Measurements from ENCODE around the gene PRDX5.

DNA sequence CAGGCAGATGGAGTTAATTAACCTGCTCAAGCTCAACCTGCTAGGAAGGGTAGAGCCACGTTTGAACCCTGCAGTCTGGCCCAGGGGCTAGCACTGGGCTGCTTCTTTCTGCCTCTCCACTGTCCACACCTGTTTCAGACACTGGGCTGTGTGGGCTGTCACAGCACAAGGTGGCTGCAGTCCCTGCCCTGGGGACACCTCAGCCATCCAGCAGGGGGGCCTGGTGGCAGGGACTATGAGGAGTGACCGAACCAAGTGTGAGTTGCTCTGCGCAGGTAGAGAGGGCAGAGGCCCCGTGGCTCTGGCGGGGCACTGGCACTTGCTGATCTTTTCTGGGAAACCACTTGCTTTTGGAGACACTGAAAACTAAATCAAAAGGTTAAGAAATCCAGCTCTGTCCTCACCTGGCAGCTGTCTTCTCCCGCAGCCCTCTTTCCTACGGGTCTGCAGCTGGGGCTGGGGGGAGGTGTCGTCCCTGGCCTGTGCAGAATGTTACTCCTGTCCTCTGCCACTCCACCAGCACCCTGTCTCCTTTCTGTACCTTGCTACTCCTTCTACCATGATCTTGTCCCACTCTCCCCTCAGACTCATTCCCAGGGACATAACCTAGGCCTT, 39.2 kb upstream of the PRDX5 start:
- TF ChIP-seq POLR2A (IDR thresholded peaks at IDR 0.05; ENCODE audit: borderline replicate concordance, extremely low read depth, insufficient read depth, insufficient read length) = no peak
- no peak for TF ChIP-seq EGR1 (IDR thresholded peaks at IDR 0.05; ENCODE audit: low read depth)
- TF ChIP-seq POLR2AphosphoS5 (IDR thresholded peaks at IDR 0.05; ENCODE audit: low read depth, low read length) = no peak
- TF ChIP-seq, protein P1, sequence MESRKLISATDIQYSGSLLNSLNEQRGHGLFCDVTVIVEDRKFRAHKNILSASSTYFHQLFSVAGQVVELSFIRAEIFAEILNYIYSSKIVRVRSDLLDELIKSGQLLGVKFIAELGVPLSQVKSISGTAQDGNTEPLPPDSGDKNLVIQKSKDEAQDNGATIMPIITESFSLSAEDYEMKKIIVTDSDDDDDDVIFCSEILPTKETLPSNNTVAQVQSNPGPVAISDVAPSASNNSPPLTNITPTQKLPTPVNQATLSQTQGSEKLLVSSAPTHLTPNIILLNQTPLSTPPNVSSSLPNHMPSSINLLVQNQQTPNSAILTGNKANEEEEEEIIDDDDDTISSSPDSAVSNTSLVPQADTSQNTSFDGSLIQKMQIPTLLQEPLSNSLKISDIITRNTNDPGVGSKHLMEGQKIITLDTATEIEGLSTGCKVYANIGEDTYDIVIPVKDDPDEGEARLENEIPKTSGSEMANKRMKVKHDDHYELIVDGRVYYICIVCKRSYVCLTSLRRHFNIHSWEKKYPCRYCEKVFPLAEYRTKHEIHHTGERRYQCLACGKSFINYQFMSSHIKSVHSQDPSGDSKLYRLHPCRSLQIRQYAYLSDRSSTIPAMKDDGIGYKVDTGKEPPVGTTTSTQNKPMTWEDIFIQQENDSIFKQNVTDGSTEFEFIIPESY (IDR thresholded peaks at IDR 0.05; ENCODE audit: extremely low read depth, insufficient replicate concordance, low read length) = no peak

All from HCT116 (cell line).